Measurements from ENCODE around the gene ST6GAL1.

GRCh38 chr3:187017511-187018230, 87.3 kb downstream of the ST6GAL1 start:
- no peak for TF ChIP-seq RAD21 (IDR thresholded peaks at IDR 0.05; ENCODE audit: low read depth)
- no peak for TF ChIP-seq MAX (IDR thresholded peaks at IDR 0.05)
- no peak for TF ChIP-seq FOXM1 (IDR thresholded peaks at IDR 0.05; ENCODE audit: borderline replicate concordance, low read depth)
- no peak for TF ChIP-seq CREB1 (IDR thresholded peaks at IDR 0.05; ENCODE audit: low read depth)
- no peak for TF ChIP-seq TAF1 (IDR thresholded peaks at IDR 0.05; ENCODE audit: low read depth)

All from Ishikawa (cell line).